HEK293 (cell line): ENCODE measurements around the gene MIS18BP1.
A peak's percentile ranks its signal among the peaks of the same experiment; 100 is the strongest.

Source experiments
- CTCF ChIA-PET: fragments of 350-600 bp; formaldehyde crosslinking; extraction: SDS; loops from one replicate; lab custom pipeline; 2021; ENCODE audit warnings: antibody characterized with exemption; lab: Yijun Ruan, JAX
- POLR2A ChIA-PET: fragments of 300-600 bp; formaldehyde crosslinking; extraction: SDS; loops from one replicate; lab custom pipeline; 2020; ENCODE audit warnings: antibody characterized with exemption, inconsistent platforms; lab: Yijun Ruan, JAX
- H3K27ac ChIP-seq: fragments of 200-500 bp; sonication (Bioruptor generic); 2 replicates; pipeline ENCODE4 v1.5.1; 2014; ENCODE audit warnings: low read depth, low read length, control low read depth, inconsistent platforms; ENCODE audit errors: extremely low read depth
- H3K36me3 ChIP-seq, 2 experiments: fragments of 200-500 bp in 1 of 2; sonication (Bioruptor generic) in 1 of 2; 1 replicate in 1 of 2; 2 replicates in 1 of 2; pipeline ENCODE4 v1.5.1; 2014 to 2017; ENCODE audit warnings: inconsistent platforms in 2 of 2, low read length in 2 of 2; ENCODE audit not compliant: control insufficient read depth in 2 of 2, insufficient read depth in 1 of 2
- H3K4me1 ChIP-seq: fragments of 200-500 bp; sonication (Bioruptor generic); 2 replicates; pipeline ENCODE4 v1.5.1; 2014; ENCODE audit warnings: mild to moderate bottlenecking, low read length, inconsistent platforms; ENCODE audit not compliant: control insufficient read depth, insufficient read depth
- H3K4me3 ChIP-seq: 2 replicates; pipeline ENCODE4 v1.5.1; 2011; ENCODE audit warnings: low read depth, mild to moderate bottlenecking, control low read depth, low read length, moderate library complexity
- H3K9me3 ChIP-seq: fragments of 200-500 bp; sonication (Bioruptor generic); 2 replicates; pipeline ENCODE4 v1.5.1; 2014; ENCODE audit warnings: low read depth, low read length, inconsistent platforms; ENCODE audit not compliant: control insufficient read depth, insufficient read depth
- MZF1 ChIP-seq: fragments of 450-650 bp; formaldehyde crosslinking; IDR thresholded peaks from 2 replicates; pipeline ENCODE4 v1.5.1; 2017; ENCODE audit warnings: missing biosample characterization, missing genetic modification characterization, borderline replicate concordance
- ZBTB1 ChIP-seq: fragments of 450-650 bp; formaldehyde crosslinking; IDR thresholded peaks from 2 replicates; pipeline ENCODE4 v1.5.1; 2016; ENCODE audit warnings: missing biosample characterization, missing genetic modification characterization
- ZBTB21 ChIP-seq: fragments of 450-650 bp; formaldehyde crosslinking; IDR thresholded peaks from 2 replicates; pipeline ENCODE4 v1.5.1; 2017; ENCODE audit warnings: missing biosample characterization, missing genetic modification characterization
- ZBTB48 ChIP-seq: fragments of 450-650 bp; formaldehyde crosslinking; IDR thresholded peaks from 2 replicates; pipeline ENCODE4 v1.5.1; 2016; ENCODE audit warnings: missing biosample characterization, missing genetic modification characterization
- ZEB2 ChIP-seq: fragments of 450-650 bp; formaldehyde crosslinking; IDR thresholded peaks from 2 replicates; pipeline ENCODE4 v1.5.1; 2016; ENCODE audit warnings: missing biosample characterization, missing genetic modification characterization
- ZNF169 ChIP-seq: fragments of 450-650 bp; formaldehyde crosslinking; IDR thresholded peaks from 2 replicates; pipeline ENCODE4 v1.5.1; 2016; ENCODE audit warnings: missing biosample characterization, missing genetic modification characterization
- ZNF184 ChIP-seq: fragments of 450-650 bp; IDR thresholded peaks from 2 replicates; pipeline ENCODE4 v1.5.1; 2018; ENCODE audit warnings: missing biosample characterization, mild to moderate bottlenecking, missing genetic modification characterization
- ZNF274 ChIP-seq, 2 experiments: fragments of 200-500 bp in 1 of 2; fragments of 450-650 bp in 1 of 2; sonication (Bioruptor generic) in 1 of 2; formaldehyde crosslinking in 1 of 2; IDR thresholded peaks; 2 replicates each; pipeline versions ENCODE4 v1.5.1 to v1.6.1; 2014 to 2016; ENCODE audit warnings: borderline replicate concordance in 1 of 2, inconsistent platforms in 1 of 2, low read length in 1 of 2, missing biosample characterization in 1 of 2, missing genetic modification characterization in 1 of 2
- ZNF404 ChIP-seq: fragments of 450-650 bp; formaldehyde crosslinking; IDR thresholded peaks from 2 replicates; pipeline ENCODE4 v1.5.1; 2017; ENCODE audit warnings: missing biosample characterization, missing genetic modification characterization
- ZNF416 ChIP-seq: fragments of 450-650 bp; formaldehyde crosslinking; IDR thresholded peaks from 2 replicates; pipeline ENCODE4 v1.5.1; 2016; ENCODE audit warnings: missing biosample characterization, missing genetic modification characterization
- ZNF555 ChIP-seq: fragments of 450-650 bp; formaldehyde crosslinking; conservative IDR thresholded peaks from 2 replicates; pipeline ENCODE4 v1.5.1; 2017; ENCODE audit warnings: missing biosample characterization, mild to moderate bottlenecking, missing genetic modification characterization, inconsistent platforms
- ZNF580 ChIP-seq: fragments of 450-650 bp; formaldehyde crosslinking; IDR thresholded peaks from 2 replicates; pipeline ENCODE4 v1.5.1; 2016; ENCODE audit warnings: missing biosample characterization, missing genetic modification characterization
- ZNF596 ChIP-seq: fragments of 450-650 bp; IDR thresholded peaks from 2 replicates; pipeline ENCODE4 v1.5.0; 2018; ENCODE audit warnings: missing biosample characterization, mild to moderate bottlenecking, missing genetic modification characterization, moderate library complexity
- ZNF791 ChIP-seq: fragments of 450-650 bp; formaldehyde crosslinking; IDR thresholded peaks from 2 replicates; pipeline ENCODE4 v1.5.1; 2016; ENCODE audit warnings: missing biosample characterization, missing genetic modification characterization
- TF ChIP-seq, protein P1 (sequence below): fragments of 450-650 bp; formaldehyde crosslinking; IDR thresholded peaks from 2 replicates; pipeline ENCODE4 v1.5.1; 2016; ENCODE audit warnings: missing biosample characterization, missing genetic modification characterization, borderline replicate concordance
- TF ChIP-seq, protein P2 (sequence below): fragments of 450-650 bp; formaldehyde crosslinking; IDR thresholded peaks from 2 replicates; pipeline ENCODE4; 2016; ENCODE audit warnings: missing biosample characterization, missing genetic modification characterization

The MIS18BP1 gene

GRCh38 chr14:45270031-45270430, 17.0 kb upstream of the MIS18BP1 start:
- Histone ChIP-seq H3K36me3 (no peaks in the 10 kb centered on the region), H3K4me1 (no peaks in the 10 kb centered on the region), H3K9me3 (no peaks in the 10 kb centered on the region), H3K27ac (no peak overlapping the region), H3K4me3 (no peak overlapping the region)
- CTCF ChIA-PET = interaction anchor here (0.7 to 1.2 kb wide), 5 partner anchors 15 to 374 kb away, joined by 3 to 6 read pairs (median 3); no protein-coding TSS in a partner anchor
- no peak for TF ChIP-seq ZNF791
- TF ChIP-seq ZNF416 (tag by site-specific recombination) = no peak
- no peak for TF ChIP-seq ZNF169 (tag by site-specific recombination)
- TF ChIP-seq ZBTB1 (tag by site-specific recombination) = no peak
- no peak for TF ChIP-seq MZF1 (tag by site-specific recombination)
- TF ChIP-seq, protein P1, sequence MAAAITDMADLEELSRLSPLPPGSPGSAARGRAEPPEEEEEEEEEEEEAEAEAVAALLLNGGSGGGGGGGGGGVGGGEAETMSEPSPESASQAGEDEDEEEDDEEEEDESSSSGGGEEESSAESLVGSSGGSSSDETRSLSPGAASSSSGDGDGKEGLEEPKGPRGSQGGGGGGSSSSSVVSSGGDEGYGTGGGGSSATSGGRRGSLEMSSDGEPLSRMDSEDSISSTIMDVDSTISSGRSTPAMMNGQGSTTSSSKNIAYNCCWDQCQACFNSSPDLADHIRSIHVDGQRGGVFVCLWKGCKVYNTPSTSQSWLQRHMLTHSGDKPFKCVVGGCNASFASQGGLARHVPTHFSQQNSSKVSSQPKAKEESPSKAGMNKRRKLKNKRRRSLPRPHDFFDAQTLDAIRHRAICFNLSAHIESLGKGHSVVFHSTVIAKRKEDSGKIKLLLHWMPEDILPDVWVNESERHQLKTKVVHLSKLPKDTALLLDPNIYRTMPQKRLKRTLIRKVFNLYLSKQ (tag by site-specific recombination) = no peak
- POLR2A ChIA-PET = no interaction called here

DNA sequence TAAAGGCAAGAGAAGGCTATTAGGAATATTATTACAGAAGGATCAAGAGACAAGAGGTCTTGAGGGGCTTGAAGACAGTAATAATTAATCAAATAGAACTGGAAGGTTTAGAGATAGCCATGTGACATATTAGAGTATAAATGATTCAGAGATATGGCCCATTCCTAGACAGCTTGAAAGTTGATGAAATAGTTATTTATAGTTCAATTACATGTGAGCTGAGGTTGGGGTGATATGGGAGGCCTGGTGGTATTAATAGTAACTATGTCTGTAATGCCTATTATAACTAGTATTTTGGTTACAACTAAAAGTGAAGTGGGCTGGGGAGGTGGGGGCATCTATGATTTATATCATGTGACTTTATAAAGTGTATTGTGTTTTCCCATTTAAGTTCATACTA, 14.1 kb upstream of the MIS18BP1 start:
- CTCF ChIA-PET = interaction anchor here (0.6 to 3.9 kb wide), 2 partner anchors 120 to 354 kb away, joined by 4 to 73 read pairs; no protein-coding TSS in a partner anchor
- H3K36me3 ChIP-seq = no peaks in the 10 kb centered on the region
- POLR2A ChIA-PET = no interaction called here

DNA sequence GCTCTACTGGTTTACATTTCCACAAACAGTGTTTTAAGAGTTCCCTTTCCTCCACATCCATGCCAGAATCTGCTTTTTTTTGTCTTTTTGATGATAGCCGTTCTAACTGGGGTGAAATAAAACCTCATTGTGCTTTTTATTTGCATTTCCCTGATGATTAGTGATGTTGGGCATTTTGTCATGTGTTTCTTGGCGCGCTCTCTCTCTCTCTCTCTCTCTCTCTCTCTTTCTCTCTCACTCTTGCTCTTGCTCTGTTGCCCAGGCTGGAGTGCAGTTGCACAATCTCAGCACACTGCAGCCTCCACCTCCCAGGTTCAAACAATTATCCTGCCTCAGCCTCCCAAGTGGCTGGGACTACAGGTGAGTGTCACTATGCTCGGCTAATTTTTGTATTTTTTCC, 9.6 kb upstream of the MIS18BP1 start:
- no peaks in the 10 kb centered on the region for H3K9me3 ChIP-seq
- no peak overlapping the region for H3K27ac ChIP-seq
- CTCF ChIA-PET = interaction anchor here (0.7 kb wide), 1 partner anchor 254 kb away, joined by 5 read pairs; no protein-coding TSS in a partner anchor
- H3K4me1 ChIP-seq = 0 out of 2 replicates have a peak, but pooled peaks cover 2% of the 10 kb centered on the region
- H3K4me3 ChIP-seq = no peak overlapping the region
- H3K36me3 ChIP-seq = no peaks in the 10 kb centered on the region
- POLR2A ChIA-PET = no interaction called here
- TF ChIP-seq ZNF596 (tag by site-specific recombination) (peak; percentile 67; the same call in 1 of the 2 replicates), MZF1 (tag by site-specific recombination) (no peak), ZEB2 (tag by site-specific recombination) (no peak), ZNF184 (tag by site-specific recombination) (no peak), ZNF404 (tag by site-specific recombination) (no peak)
- TF ChIP-seq, protein P2, sequence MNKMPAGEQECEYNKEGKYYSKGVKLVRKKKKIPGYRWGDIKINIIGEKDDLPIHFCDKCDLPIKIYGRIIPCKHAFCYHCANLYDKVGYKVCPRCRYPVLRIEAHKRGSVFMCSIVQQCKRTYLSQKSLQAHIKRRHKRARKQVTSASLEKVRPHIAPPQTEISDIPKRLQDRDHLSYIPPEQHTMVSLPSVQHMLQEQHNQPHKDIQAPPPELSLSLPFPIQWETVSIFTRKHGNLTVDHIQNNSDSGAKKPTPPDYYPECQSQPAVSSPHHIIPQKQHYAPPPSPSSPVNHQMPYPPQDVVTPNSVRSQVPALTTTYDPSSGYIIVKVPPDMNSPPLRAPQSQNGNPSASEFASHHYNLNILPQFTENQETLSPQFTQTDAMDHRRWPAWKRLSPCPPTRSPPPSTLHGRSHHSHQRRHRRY = no peak

More for the DNA sequence above, 14.1 kb upstream of the MIS18BP1 start:
- H3K4me1 ChIP-seq = no peaks in the 10 kb centered on the region
- H3K27ac ChIP-seq = no peak overlapping the region
- no peak overlapping the region for H3K4me3 ChIP-seq
- TF ChIP-seq ZNF274 (IDR thresholded peaks at IDR 0.05; ENCODE audit: low read length) (no peak), ZNF274 (tag by site-specific recombination; IDR thresholded peaks at IDR 0.05; ENCODE audit: borderline replicate concordance) (no peak), ZNF580 (no peak), ZNF555 (no peak), ZBTB48 (tag by site-specific recombination) (no peak)
- no peaks in the 10 kb centered on the region for H3K9me3 ChIP-seq

- H3K27ac ChIP-seq = no peak overlapping the region
- 0 out of 2 replicates have a peak, but pooled peaks cover 2% of the 10 kb centered on the region for H3K4me1 ChIP-seq
- H3K4me3 ChIP-seq = no peak overlapping the region
- H3K9me3 ChIP-seq = no peaks in the 10 kb centered on the region
- TF ChIP-seq ZBTB21 (tag by site-specific recombination) = no peak
- TF ChIP-seq, all 188 proteins: peak for 0
- H3K36me3 ChIP-seq = no peaks in the 10 kb centered on the region
- ChIA-PET CTCF (no interaction called here), POLR2A (no interaction called here)
These were observed 8.2 kb upstream of the MIS18BP1 start for GRCh38 chr14:45261209-45261608.
